Measurements from ENCODE around the gene ATG7.

ATG7 gene

DNA sequence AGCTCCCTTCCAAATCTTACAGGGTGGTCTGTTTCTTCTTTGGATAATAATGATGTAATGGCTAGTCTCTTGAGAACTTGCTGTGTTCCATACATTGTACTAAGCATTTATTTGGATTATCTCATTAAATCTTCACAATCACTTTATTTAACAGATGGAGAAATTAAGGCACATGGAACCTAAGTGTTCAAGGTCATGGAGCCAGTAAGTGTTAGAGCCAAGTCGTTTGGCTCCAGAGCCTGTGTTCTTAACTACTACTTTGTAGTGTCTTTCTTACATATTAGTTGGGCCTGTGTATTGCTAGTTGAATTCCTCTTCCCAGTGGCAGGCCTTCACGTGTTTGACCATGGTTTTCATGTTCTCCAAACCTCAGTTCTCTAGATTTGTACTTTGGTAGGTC is 177.8 kb downstream of the ATG7 start:
- Histone ChIP-seq H3K27ac (replicated peaks) (no peak overlapping the region), H3K4me3 (replicated peaks; ENCODE audit: insufficient read depth, low read length) (no peak overlapping the region), H3K27me3 (ENCODE audit: insufficient read depth, poor library complexity, severe bottlenecking) (no peaks in the 10 kb centered on the region)
- DNase-seq (ENCODE audit: low read depth in 1 of 2, low spot score in 1 of 2) = no peak
- TF ChIP-seq POLR2AphosphoS5 (IDR thresholded peaks at IDR 0.05; ENCODE audit: low read depth) = no peak
- no peak for TF ChIP-seq SPI1 (IDR thresholded peaks at IDR 0.05; ENCODE audit: borderline replicate concordance, low read depth)
- no peak for TF ChIP-seq GABPA (IDR thresholded peaks at IDR 0.05; ENCODE audit: low read depth)
- TF ChIP-seq, protein P1, sequence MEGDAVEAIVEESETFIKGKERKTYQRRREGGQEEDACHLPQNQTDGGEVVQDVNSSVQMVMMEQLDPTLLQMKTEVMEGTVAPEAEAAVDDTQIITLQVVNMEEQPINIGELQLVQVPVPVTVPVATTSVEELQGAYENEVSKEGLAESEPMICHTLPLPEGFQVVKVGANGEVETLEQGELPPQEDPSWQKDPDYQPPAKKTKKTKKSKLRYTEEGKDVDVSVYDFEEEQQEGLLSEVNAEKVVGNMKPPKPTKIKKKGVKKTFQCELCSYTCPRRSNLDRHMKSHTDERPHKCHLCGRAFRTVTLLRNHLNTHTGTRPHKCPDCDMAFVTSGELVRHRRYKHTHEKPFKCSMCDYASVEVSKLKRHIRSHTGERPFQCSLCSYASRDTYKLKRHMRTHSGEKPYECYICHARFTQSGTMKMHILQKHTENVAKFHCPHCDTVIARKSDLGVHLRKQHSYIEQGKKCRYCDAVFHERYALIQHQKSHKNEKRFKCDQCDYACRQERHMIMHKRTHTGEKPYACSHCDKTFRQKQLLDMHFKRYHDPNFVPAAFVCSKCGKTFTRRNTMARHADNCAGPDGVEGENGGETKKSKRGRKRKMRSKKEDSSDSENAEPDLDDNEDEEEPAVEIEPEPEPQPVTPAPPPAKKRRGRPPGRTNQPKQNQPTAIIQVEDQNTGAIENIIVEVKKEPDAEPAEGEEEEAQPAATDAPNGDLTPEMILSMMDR (IDR thresholded peaks at IDR 0.05; ENCODE audit: insufficient read depth, low read length) = no peak
- TF ChIP-seq, protein P2, sequence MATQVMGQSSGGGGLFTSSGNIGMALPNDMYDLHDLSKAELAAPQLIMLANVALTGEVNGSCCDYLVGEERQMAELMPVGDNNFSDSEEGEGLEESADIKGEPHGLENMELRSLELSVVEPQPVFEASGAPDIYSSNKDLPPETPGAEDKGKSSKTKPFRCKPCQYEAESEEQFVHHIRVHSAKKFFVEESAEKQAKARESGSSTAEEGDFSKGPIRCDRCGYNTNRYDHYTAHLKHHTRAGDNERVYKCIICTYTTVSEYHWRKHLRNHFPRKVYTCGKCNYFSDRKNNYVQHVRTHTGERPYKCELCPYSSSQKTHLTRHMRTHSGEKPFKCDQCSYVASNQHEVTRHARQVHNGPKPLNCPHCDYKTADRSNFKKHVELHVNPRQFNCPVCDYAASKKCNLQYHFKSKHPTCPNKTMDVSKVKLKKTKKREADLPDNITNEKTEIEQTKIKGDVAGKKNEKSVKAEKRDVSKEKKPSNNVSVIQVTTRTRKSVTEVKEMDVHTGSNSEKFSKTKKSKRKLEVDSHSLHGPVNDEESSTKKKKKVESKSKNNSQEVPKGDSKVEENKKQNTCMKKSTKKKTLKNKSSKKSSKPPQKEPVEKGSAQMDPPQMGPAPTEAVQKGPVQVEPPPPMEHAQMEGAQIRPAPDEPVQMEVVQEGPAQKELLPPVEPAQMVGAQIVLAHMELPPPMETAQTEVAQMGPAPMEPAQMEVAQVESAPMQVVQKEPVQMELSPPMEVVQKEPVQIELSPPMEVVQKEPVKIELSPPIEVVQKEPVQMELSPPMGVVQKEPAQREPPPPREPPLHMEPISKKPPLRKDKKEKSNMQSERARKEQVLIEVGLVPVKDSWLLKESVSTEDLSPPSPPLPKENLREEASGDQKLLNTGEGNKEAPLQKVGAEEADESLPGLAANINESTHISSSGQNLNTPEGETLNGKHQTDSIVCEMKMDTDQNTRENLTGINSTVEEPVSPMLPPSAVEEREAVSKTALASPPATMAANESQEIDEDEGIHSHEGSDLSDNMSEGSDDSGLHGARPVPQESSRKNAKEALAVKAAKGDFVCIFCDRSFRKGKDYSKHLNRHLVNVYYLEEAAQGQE (IDR thresholded peaks at IDR 0.05; ENCODE audit: insufficient replicate concordance, low read depth) = no peak

DNA sequence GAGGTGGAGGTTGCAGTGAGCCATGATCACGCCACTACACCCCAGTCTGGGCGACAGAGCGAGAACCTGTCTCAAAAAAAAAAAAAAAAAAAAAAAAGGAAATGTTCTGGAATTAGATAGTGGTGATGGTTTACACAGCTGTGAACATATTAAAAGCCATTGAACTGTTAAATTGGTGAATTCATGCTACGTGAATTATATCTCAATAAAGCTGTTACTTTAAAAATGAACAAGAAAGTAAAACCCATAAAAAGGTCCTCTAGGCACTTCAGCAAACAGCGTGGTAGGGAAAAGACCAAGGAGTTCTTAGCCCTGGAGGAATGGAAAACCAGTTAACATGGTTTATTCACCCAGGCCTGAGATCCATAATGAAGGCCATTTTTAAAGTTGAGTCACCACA is 180.1 kb downstream of the ATG7 start:
- Histone ChIP-seq H3K27ac (replicated peaks) (no peak overlapping the region), H3K4me3 (replicated peaks; ENCODE audit: insufficient read depth, low read length) (no peak overlapping the region)
- no peak for DNase-seq (ENCODE audit: low read depth in 1 of 2, low spot score in 1 of 2)

DNA sequence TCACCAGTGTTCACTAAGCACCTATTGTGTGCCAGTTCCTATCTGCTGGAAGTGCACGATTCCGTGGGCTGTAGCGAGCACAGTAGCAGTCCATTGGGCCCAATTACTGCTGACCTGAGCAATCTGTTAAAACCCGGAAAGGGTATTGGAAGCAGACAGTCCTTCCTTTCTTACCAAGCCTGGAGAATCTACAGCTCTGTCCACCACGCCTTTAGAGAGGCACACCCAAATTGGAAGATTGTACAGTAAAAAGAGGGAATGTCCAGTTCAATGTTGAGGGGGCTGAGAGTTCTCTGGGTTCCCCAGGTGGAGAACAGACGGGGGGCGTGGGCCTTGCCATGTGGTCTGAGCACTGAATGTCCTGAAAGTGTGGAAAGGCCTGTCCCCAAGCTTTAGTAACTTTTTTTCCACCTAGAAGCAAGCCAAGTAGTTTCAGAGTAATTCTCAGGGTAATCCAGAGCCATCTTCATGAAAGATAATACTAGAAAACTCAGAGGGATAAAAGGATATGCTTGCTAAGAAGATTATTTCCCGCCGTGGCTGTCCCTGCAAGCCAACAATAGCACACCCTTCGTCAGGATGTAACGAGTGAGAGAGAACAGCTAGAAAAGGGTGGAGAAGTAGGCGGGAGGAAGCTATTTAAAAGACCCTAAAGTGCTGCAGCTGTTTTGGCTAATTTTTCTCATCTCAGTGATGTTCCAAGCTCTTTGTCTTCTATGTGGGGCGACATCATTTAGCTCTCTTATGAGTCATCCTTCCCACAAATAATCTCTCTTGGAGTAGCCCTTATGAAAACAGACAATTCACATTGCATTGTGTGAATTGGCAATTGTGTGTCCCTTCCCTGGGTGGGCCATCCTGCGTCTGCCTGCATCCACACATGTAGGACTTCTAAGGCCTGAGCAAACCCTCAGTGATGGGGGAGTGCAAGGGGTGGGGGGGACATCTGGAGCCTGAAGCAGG is 181.0 kb downstream of the ATG7 start:
- no peaks in the 10 kb centered on the region for H3K27me3 ChIP-seq (ENCODE audit: insufficient read depth, poor library complexity, severe bottlenecking)
- TF ChIP-seq POLR2AphosphoS5 (IDR thresholded peaks at IDR 0.05; ENCODE audit: low read depth) = no peak
- no peak for DNase-seq (ENCODE audit: low read depth in 1 of 2, low spot score in 1 of 2)
- no peak overlapping the region for H3K4me3 ChIP-seq (replicated peaks; ENCODE audit: insufficient read depth, low read length)
- no peak overlapping the region for H3K27ac ChIP-seq (replicated peaks)

More for the DNA sequence above, 180.1 kb downstream of the ATG7 start:
- TF ChIP-seq SPI1 (IDR thresholded peaks at IDR 0.05; ENCODE audit: borderline replicate concordance, low read depth) = no peak
- TF ChIP-seq, protein P1 (IDR thresholded peaks at IDR 0.05; ENCODE audit: insufficient read depth, low read length) = no peak
- no peak for TF ChIP-seq GABPA (IDR thresholded peaks at IDR 0.05; ENCODE audit: low read depth)
- no peak for TF ChIP-seq POLR2AphosphoS5 (IDR thresholded peaks at IDR 0.05; ENCODE audit: low read depth)
- TF ChIP-seq, protein P2 (IDR thresholded peaks at IDR 0.05; ENCODE audit: insufficient replicate concordance, low read depth) = no peak
- no peaks in the 10 kb centered on the region for H3K27me3 ChIP-seq (ENCODE audit: insufficient read depth, poor library complexity, severe bottlenecking)

DNA sequence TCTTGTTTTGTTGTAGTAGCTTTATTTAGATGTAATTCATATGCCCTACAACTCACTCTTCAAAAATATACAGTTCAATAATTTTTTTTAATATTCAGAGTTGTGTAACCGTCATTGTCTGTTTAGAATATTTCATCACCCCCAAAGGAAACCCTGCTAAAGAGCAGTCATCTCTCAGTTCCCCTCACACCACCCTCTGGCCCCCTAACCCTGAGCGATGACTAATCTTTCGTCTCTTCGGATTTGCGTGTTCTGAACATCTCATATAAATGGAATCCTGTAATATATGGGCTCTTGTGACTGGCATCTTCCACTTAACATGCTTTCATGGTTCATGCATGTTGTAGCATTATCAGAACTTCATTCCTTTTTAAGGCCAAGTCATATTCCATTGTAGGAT is 183.8 kb downstream of the ATG7 start:
- Histone ChIP-seq H3K4me3 (replicated peaks; ENCODE audit: insufficient read depth, low read length) (no peak overlapping the region), H3K27ac (replicated peaks) (no peak overlapping the region), H3K27me3 (ENCODE audit: insufficient read depth, poor library complexity, severe bottlenecking) (no peaks in the 10 kb centered on the region)
- peak; percentile 7 to 74 for DNase-seq (ENCODE audit: low read depth in 1 of 2, low spot score in 1 of 2)
- TF ChIP-seq, protein P2 (IDR thresholded peaks at IDR 0.05; ENCODE audit: insufficient replicate concordance, low read depth) = no peak
- TF ChIP-seq POLR2AphosphoS5 (IDR thresholded peaks at IDR 0.05; ENCODE audit: low read depth) (no peak), SPI1 (IDR thresholded peaks at IDR 0.05; ENCODE audit: borderline replicate concordance, low read depth) (no peak), GABPA (IDR thresholded peaks at IDR 0.05; ENCODE audit: low read depth) (no peak)
- TF ChIP-seq, protein P1 (IDR thresholded peaks at IDR 0.05; ENCODE audit: insufficient read depth, low read length) = no peak

All from HL-60 (cell line).